Measurements from ENCODE around the gene C1QTNF6. TPM values are rescaled to one million over a fixed set of nuclear protein-coding genes. Genes with fewer than 3 reads are reported as not detected.

C1QTNF6 gene
- total and polyA plus RNA-seq, 12 donors, result 2.2 to 45.7 (median 7.1) TPM

DNA sequence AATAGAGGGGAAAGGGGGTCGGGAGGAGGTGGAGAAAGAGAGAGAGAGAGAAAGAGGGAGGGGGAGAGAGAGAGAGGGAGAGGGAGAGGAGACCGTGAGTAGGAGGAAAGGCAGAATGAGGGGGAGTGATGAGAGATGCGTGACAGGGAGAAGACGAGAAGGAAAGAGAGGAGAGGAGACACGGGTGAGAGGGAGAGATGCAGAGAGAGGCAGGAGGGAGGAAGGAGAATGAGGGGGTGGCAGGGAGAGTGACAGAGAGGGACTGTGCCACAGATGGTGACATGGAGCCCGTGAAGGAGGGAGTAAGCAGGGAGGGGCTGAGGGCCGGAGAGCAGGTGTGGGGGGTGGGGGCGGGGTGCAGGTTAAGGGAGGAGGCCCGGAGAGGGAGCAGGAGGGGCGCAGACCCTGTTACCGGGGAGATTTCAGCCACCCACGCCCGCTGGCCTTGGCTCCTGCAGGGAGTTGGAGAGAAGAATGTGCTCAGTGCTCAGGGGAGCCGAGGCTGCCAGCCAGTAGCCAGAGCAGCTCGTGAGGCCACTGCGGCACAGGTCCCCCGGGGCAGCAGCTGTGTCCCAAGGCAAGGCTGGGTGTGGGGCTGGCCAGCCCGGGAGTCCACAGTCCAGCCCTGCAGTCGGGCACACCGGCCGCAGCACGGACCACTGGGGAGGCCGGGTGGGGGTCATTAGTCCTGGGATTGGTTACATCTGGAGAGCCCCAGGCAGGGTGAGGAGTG lies 24.3 kb upstream of the C1QTNF6 start, which contains the start of gene SSTR3:
SSTR3 (minus strand) TSS at position 304 of the 733 bp plus-strand sequence. CDS start 4,674 bp downstream, outside the sequence.
- 16 to 25% (median 18%) methylated on average over 18 to 23 of the region's 23 CpGs for WGBS, 4 donors
- intact Hi-C loops (cut with DNase I), result no loop called here
- peak in 6 of 7 donors; percentile 53 to 76 (median 66) for DNase-seq
- Histone ChIP-seq H3K9me3 (replicated peaks in 1 of 3) (no peaks in the 10 kb centered on the region), H3K27me3 (no peaks in the 10 kb centered on the region), H3K36me3 (replicated peaks in 1 of 2) (no peaks in the 10 kb centered on the region), H3K4me1 (replicated peaks in 1 of 2) (peaks cover 0 to 6% of the 10 kb centered on the region in 2 donors), H3K4me3 (no peak within 1 kb of the TSS), H3K27ac (no peak within 1 kb of the TSS)
- TF ChIP-seq, protein P1, sequence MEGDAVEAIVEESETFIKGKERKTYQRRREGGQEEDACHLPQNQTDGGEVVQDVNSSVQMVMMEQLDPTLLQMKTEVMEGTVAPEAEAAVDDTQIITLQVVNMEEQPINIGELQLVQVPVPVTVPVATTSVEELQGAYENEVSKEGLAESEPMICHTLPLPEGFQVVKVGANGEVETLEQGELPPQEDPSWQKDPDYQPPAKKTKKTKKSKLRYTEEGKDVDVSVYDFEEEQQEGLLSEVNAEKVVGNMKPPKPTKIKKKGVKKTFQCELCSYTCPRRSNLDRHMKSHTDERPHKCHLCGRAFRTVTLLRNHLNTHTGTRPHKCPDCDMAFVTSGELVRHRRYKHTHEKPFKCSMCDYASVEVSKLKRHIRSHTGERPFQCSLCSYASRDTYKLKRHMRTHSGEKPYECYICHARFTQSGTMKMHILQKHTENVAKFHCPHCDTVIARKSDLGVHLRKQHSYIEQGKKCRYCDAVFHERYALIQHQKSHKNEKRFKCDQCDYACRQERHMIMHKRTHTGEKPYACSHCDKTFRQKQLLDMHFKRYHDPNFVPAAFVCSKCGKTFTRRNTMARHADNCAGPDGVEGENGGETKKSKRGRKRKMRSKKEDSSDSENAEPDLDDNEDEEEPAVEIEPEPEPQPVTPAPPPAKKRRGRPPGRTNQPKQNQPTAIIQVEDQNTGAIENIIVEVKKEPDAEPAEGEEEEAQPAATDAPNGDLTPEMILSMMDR (IDR thresholded peaks at IDR 0.05), result no peak
- TF ChIP-seq POLR2A (IDR thresholded peaks at IDR 0.05), result peak in 1 of 2 donors; percentile 20

DNA sequence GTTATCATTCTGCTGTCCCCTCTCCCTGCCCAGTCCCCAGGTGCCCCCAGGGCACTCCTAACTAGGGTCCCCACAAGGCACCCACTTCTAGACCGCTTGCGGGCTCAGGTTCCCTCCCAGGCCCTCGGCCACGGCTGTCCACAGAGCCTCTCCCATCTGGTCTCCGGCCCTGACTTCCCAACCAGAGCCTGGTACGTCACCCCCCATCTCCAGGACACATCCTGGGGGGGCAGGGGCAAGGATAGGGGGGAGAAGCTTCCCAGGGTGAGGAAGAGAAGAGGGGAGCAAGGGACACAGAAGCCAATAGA lies 23.8 kb upstream of the C1QTNF6 start:
- WGBS, 4 donors, result 65 to 85% (median 73%) methylated on average over 6 of the region's 6 CpGs
- peak in 2 of 7 donors; percentile 12 for DNase-seq
- H3K9me3 ChIP-seq (replicated peaks in 1 of 3), result no peaks in the 10 kb centered on the region
- H3K27me3 ChIP-seq, result no peaks in the 10 kb centered on the region
- intact Hi-C loops (cut with DNase I), result no loop called here
- no peak overlapping the region for H3K27ac ChIP-seq
- no peak overlapping the region for H3K4me3 ChIP-seq
- H3K4me1 ChIP-seq (replicated peaks in 1 of 2), result peaks cover 0 to 6% of the 10 kb centered on the region in 2 donors
- no peaks in the 10 kb centered on the region for H3K36me3 ChIP-seq (replicated peaks in 1 of 2)
- TF ChIP-seq POLR2A (IDR thresholded peaks at IDR 0.05), result no peak
- TF ChIP-seq, protein P1 (IDR thresholded peaks at IDR 0.05), result no peak

DNA sequence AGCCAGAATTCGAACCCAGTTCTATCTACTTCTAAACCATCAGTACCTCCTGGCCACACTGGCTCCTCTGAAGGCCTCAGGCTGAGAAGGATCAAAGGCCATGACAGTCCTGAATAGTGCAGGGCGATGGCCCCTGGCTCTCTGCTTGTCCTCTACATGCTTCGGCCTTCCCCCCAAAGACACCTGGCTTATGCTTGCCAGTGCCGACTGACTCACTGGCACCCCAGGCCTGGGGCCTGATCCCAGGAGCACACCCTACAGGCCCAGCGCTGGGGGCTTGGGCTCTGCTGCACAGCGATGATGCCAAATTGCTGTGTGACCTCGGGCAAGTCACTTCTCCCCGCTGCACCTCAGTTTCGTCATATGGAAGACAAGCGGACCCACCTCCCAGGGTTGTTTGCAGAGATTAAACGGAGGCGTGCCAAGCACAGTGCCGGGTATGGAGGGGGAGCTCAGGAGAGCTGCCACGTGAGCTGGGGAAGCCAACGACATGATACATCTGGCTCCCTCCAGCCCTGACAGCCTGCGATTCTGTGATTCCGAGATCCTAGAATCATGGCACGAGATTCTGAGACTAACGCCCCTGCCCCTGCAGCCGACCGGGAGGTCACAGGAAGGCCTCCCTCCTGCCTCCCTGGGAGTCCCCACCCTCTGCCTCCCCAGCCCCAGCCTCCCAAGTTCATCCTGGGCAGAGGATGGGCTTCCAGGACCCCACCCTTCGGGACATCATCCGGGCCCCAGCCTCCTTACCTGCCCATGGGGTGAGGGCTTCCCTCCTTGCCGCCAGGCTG lies 23.2 kb upstream of the C1QTNF6 start:
- Histone ChIP-seq H3K27me3 (no peaks in the 10 kb centered on the region), H3K27ac (no peak overlapping the region), H3K4me1 (replicated peaks in 1 of 2) (peaks cover 0 to 6% of the 10 kb centered on the region in 2 donors), H3K36me3 (replicated peaks in 1 of 2) (no peaks in the 10 kb centered on the region), H3K4me3 (no peak overlapping the region), H3K9me3 (replicated peaks in 1 of 3) (no peaks in the 10 kb centered on the region)
- 77 to 91% (median 80%) methylated on average over 16 to 24 of the region's 24 CpGs for WGBS, 4 donors
- TF ChIP-seq, protein P1 (IDR thresholded peaks at IDR 0.05), result no peak
- no peak for TF ChIP-seq POLR2A (IDR thresholded peaks at IDR 0.05)
- peak in 2 of 7 donors; percentile 14 to 15 for DNase-seq
- intact Hi-C loops (cut with DNase I), result no loop called here

DNA sequence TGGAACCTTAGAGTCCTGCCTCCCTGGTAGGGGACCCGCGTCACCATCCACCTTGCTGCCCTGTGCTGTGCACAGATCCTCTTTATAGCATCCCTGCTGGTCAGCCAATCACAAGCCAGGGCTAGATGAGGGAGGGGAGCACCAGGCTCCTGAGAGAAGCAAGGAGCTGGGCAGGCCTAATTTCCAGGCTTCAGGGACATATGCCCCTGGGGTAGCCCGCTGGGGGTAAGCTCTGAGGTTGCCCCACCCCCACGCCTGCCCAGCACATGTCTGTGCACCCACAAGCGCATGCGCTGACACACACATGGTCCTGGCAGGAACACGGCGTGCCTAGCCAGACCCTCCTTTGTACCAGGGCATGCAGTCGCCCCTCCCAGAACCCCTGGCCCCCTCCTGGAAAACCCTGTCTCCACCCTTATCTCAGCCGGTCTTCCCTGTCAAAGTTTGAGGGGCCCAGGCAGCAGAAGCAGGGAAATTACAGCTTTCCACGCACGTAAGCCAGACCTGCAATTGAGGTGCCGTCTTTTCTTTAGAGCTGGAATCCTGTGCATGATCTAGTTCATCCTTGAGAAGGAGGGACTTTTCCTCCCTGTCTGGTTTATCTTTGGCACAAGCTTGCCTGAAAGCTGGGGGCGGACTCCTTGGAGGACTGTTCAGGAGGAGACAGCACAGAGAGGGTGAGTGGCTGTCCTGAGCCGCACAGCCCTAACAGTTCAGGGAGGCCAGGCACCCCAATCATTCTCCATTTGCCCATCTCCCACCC lies 22.2 kb upstream of the C1QTNF6 start:
- 75 to 86% (median 80%) methylated on average over 11 to 15 of the region's 15 CpGs for WGBS, 4 donors
- Histone ChIP-seq H3K9me3 (replicated peaks in 1 of 3) (no peaks in the 10 kb centered on the region), H3K4me1 (replicated peaks in 1 of 2) (peaks cover 0 to 6% of the 10 kb centered on the region in 2 donors), H3K27ac (no peak overlapping the region), H3K36me3 (replicated peaks in 1 of 2) (no peaks in the 10 kb centered on the region), H3K4me3 (no peak overlapping the region), H3K27me3 (no peaks in the 10 kb centered on the region)
- peak in 3 of 7 donors; percentile 5 to 15 (median 13) for DNase-seq
- no peak for TF ChIP-seq POLR2A (IDR thresholded peaks at IDR 0.05)
- TF ChIP-seq, protein P1 (IDR thresholded peaks at IDR 0.05), result no peak
- intact Hi-C loops (cut with DNase I), result no loop called here

Measured in adrenal gland (tissue), 12 donors.